H1 (cell line): ENCODE data around the gene SMG9.

Experiments
- BACH1 ChIP-seq: IDR thresholded peaks from 2 replicates; pipeline ENCODE4 v1.6.1; 2012; ENCODE audit warnings: low read length, improper control_type of control experiment
- CBX5 ChIP-seq: fragments of 300-800, 300-1000 bp; sonication (generic); IDR thresholded peaks from 2 replicates; pipeline ENCODE4 v1.7.1; 2016; ENCODE audit warnings: antibody characterized with exemption, low read length, low read depth
- CTCF ChIP-seq, 3 experiments: IDR thresholded peaks; 1 replicate in 2 of 3; 2 replicates in 1 of 3; pipeline versions ENCODE4 v1.5.1 to v1.6.1; 2011; ENCODE audit warnings: low read length in 3 of 3, mild to moderate bottlenecking in 3 of 3, inconsistent platforms in 2 of 3, low read depth in 1 of 3, moderate library complexity in 1 of 3; ENCODE audit not compliant: insufficient read depth in 1 of 3; ENCODE audit errors: control extremely low read depth in 1 of 3
- EP300 ChIP-seq, 2 experiments: IDR thresholded peaks; 1 replicate in 1 of 2; 2 replicates in 1 of 2; pipeline ENCODE4 v1.6.1; 2011 to 2012; ENCODE audit warnings: low read depth in 2 of 2, low read length in 2 of 2, mild to moderate bottlenecking in 2 of 2, borderline replicate concordance in 1 of 2, inconsistent platforms in 1 of 2, moderate library complexity in 1 of 2
- EZH2 ChIP-seq: fragments of 200-600 bp; sonication (generic); IDR thresholded peaks from 2 replicates; pipeline ENCODE4 v1.7.1; 2012; ENCODE audit warnings: low read depth, mild to moderate bottlenecking, moderate library complexity, low read length, inconsistent platforms; ENCODE audit not compliant: severe bottlenecking
- GTF2F1 ChIP-seq: IDR thresholded peaks from 2 replicates; pipeline ENCODE4 v1.6.1; 2012; ENCODE audit warnings: low read depth, low read length, improper control_type of control experiment, borderline replicate concordance
- JUN ChIP-seq: IDR thresholded peaks from 2 replicates; pipeline ENCODE4 v1.6.1; 2011; ENCODE audit warnings: low read depth, mild to moderate bottlenecking, improper control_type of control experiment, low read length
- POLR2A ChIP-seq, 2 experiments: IDR thresholded peaks; 1 replicate in 1 of 2; 2 replicates in 1 of 2; pipeline ENCODE4 v1.6.1; 2011; ENCODE audit warnings: low read depth in 2 of 2, low read length in 2 of 2, mild to moderate bottlenecking in 2 of 2; ENCODE audit errors: control extremely low read depth in 1 of 2
- POLR2AphosphoS5 ChIP-seq: IDR thresholded peaks from 2 replicates; pipeline ENCODE4 v1.6.1; 2011; ENCODE audit warnings: low read depth, low read length
- SIN3A ChIP-seq, 2 experiments: IDR thresholded peaks in 1 of 2; conservative IDR thresholded peaks in 1 of 2; 2 replicates each; pipeline ENCODE4 v1.6.1; 2011 to 2012; ENCODE audit warnings: low read length in 2 of 2, improper control_type of control experiment in 1 of 2, low read depth in 1 of 2, mild to moderate bottlenecking in 1 of 2
- SP2 ChIP-seq: IDR thresholded peaks from 2 replicates; pipeline ENCODE4 v1.6.1; 2012; ENCODE audit warnings: mild to moderate bottlenecking, low read length, inconsistent platforms
- USF2 ChIP-seq: IDR thresholded peaks from 2 replicates; pipeline ENCODE4 v1.6.1; 2011; ENCODE audit warnings: low read length, improper control_type of control experiment
- YY1 ChIP-seq: IDR thresholded peaks from 2 replicates; pipeline ENCODE4 v1.6.1; 2011; ENCODE audit warnings: low read depth, mild to moderate bottlenecking, low read length

GRCh38 chr19:43681821-43682220, 72.9 kb downstream of the SMG9 start:
- no peak for TF ChIP-seq CTCF (IDR thresholded peaks at IDR 0.05; ENCODE audit: control extremely low read depth in 1 of 3, insufficient read depth in 1 of 3, low read depth in 1 of 3, low read length in 3 of 3)
- no peak for TF ChIP-seq EZH2
- TF ChIP-seq GTF2F1 = no peak
- TF ChIP-seq YY1 = no peak
- TF ChIP-seq POLR2AphosphoS5 = no peak
- TF ChIP-seq CBX5 = no peak
- TF ChIP-seq USF2 = no peak
- no peak for TF ChIP-seq SIN3A (conservative IDR thresholded peaks at IDR 0.05 in 1 of 2, IDR thresholded peaks at IDR 0.05 in 1 of 2; ENCODE audit: low read depth in 1 of 2, low read length in 2 of 2)
- no peak for TF ChIP-seq BACH1
- no peak for TF ChIP-seq SP2
- TF ChIP-seq EP300 (IDR thresholded peaks at IDR 0.05; ENCODE audit: borderline replicate concordance in 1 of 2, low read depth in 2 of 2, low read length in 2 of 2) = no peak
- TF ChIP-seq JUN = no peak
- TF ChIP-seq POLR2A (IDR thresholded peaks at IDR 0.05; ENCODE audit: control extremely low read depth in 1 of 2, low read depth in 2 of 2, low read length in 2 of 2) = no peak
